Activated CD4-positive, alpha-beta T cell treated with anti-CD3 and anti-CD28 coated beads, Interleukin-2, amount 50 U/mL, for 1 hour (primary cell): ENCODE results near the gene CYP24A1.

Experiments used
- DNase-seq: peaks from one replicate; pipeline ENCODE4 v3.0.0-alpha.2; 2020

Gene CYP24A1

GRCh38 chr20:54108817-54109216 lies 65.0 kb downstream of the CYP24A1 start:
- no peak for DNase-seq

GRCh38 chr20:54108326-54108642 lies 65.5 kb downstream of the CYP24A1 start:
- no peak for DNase-seq

DNA sequence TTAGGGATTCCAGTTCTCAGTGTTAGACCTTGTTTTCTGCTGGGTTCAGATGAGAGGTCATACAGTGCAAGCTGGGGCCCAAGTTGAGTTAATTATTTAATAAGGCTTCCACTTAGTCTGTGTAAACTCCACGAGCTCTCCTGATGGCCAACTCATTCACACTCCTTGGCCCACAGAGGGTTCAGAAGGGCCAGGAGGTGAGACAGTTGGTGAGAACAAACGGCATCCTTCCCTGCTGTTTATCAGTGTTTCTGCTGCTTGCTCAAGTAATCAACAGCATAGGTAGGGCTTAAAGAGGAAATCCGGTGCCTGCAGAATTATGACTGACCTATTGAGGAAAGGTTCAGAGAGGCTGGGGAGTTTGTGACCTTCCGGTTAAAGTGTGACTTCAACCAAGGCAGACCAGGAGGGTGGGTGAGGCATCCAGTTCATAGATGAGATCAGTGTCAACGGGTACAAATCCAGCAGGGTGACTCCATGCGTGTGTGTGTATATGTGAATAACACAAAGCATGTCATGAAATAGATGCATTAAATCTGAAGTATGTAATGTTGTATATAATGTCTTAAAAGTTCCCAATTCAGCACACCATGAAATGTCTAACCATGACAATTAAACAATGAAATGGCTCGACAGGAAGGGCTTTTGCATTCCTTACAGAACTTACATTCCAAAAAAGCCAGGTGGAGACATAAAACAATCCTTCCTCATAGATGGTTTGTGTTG lies 66.0 kb downstream of the CYP24A1 start:
- no peak for DNase-seq

- no peak for DNase-seq
Observed at GRCh38 chr20:54107181-54107580, 66.6 kb downstream of the CYP24A1 start.

DNA sequence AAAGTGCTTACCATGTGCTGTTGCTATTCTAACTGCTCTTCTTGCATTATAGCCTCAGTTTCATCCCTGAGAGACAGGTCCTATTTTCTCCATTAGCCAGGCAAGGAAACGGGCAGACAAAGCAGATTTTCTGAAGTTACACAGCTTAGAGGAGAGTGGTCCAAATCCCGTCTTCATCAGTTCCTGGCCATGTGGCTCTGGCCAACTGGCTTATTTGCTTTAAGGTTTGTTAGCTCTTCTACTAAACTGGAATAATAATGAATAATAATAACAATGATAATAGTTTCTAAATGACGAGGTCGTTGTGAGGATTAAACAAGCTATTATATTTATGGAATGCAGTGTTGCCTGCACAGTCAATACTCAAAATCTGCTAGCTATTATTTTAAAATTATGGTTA lies 67.6 kb downstream of the CYP24A1 start:
- no peak for DNase-seq

DNA sequence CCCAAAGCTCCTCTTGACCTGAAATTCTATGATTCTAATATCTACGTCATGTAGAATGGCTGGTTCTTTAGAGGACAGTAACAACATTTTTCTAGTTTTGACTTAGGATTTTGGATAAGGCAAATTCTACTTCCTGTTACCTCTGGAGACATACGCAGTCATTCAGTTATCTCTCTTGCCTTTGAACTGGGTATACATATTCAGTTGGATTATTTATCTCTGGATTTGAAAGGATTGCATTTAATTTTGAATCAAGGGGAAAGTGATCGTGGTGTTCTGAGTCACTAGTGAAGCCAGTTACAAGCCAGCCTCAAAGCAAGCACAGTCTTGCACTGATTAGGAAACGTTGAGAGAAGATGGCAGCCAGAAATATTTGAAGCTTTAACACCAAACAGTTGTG lies 68.1 kb downstream of the CYP24A1 start:
- DNase-seq = no peak

- no peak for DNase-seq
Observed at GRCh38 chr20:54104781-54105180, 69.0 kb downstream of the CYP24A1 start.

DNA sequence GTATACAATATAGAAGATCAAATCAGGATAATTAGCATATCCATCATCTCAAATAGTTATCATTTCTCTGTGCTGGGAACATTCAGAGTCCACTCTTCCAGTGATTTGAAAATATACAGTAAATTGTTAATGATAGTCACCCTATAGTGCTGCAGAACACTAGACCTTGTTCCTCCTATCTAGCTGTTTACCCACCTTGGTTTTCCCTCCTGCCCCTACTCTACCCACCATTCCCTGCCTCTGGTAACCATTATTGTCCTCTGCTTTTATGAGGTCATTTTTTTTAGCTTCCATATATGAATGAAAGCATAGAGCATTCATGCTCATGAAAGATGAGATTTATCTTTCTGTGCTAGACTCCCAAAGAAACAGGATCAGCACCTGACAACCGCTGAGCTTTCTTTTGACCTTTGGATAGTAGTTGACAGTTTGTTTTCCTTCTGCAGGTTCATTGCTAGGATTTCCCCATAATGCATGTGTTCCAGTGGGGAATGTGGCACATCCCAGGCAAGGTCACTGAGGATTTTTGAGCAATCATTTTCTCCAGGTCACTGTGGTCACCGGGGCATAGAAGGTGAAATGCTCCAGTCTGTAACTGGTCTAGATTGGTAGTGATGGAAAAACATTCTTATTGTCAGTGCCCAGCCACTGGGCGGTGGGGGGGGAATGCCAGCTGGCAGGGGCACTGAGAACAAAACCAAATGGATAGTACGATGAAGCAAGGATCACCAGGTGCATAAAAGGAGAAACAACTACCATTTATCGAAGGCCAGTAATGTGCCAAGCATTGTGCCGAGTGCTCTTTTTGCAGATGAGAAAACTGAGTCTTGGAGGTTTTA lies 69.8 kb downstream of the CYP24A1 start:
- no peak for DNase-seq
